ENCODE data around the gene LYRM2.

DNA sequence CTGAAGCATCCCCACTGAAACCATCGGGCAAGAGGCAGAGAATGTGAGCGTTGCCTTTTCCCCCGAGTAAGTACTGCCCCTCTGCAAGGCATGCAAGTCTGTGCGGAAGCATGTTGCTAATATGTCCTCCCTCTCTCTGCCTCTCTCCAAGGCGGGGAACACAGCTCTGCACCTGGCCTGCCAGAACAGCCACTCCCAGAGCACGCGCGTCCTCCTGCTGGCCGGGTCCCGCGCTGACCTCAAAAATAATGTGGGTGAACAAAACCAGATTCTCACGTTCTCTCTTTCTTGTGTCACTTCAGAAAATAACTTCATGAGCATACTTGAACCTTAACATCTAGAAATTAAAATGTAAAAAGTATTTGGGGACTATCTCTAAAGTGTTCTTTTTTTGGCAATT, 26.4 kb downstream of the LYRM2 start:
- TF ChIP-seq, protein P1, sequence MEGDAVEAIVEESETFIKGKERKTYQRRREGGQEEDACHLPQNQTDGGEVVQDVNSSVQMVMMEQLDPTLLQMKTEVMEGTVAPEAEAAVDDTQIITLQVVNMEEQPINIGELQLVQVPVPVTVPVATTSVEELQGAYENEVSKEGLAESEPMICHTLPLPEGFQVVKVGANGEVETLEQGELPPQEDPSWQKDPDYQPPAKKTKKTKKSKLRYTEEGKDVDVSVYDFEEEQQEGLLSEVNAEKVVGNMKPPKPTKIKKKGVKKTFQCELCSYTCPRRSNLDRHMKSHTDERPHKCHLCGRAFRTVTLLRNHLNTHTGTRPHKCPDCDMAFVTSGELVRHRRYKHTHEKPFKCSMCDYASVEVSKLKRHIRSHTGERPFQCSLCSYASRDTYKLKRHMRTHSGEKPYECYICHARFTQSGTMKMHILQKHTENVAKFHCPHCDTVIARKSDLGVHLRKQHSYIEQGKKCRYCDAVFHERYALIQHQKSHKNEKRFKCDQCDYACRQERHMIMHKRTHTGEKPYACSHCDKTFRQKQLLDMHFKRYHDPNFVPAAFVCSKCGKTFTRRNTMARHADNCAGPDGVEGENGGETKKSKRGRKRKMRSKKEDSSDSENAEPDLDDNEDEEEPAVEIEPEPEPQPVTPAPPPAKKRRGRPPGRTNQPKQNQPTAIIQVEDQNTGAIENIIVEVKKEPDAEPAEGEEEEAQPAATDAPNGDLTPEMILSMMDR (IDR thresholded peaks at IDR 0.05): no peak
- TF ChIP-seq POLR2AphosphoS5 (IDR thresholded peaks at IDR 0.05; ENCODE audit: low read depth, low read length) (no peak), TCF7L2 (IDR thresholded peaks at IDR 0.05; ENCODE audit: low read depth, low read length) (no peak)
- TF ChIP-seq, protein P2, sequence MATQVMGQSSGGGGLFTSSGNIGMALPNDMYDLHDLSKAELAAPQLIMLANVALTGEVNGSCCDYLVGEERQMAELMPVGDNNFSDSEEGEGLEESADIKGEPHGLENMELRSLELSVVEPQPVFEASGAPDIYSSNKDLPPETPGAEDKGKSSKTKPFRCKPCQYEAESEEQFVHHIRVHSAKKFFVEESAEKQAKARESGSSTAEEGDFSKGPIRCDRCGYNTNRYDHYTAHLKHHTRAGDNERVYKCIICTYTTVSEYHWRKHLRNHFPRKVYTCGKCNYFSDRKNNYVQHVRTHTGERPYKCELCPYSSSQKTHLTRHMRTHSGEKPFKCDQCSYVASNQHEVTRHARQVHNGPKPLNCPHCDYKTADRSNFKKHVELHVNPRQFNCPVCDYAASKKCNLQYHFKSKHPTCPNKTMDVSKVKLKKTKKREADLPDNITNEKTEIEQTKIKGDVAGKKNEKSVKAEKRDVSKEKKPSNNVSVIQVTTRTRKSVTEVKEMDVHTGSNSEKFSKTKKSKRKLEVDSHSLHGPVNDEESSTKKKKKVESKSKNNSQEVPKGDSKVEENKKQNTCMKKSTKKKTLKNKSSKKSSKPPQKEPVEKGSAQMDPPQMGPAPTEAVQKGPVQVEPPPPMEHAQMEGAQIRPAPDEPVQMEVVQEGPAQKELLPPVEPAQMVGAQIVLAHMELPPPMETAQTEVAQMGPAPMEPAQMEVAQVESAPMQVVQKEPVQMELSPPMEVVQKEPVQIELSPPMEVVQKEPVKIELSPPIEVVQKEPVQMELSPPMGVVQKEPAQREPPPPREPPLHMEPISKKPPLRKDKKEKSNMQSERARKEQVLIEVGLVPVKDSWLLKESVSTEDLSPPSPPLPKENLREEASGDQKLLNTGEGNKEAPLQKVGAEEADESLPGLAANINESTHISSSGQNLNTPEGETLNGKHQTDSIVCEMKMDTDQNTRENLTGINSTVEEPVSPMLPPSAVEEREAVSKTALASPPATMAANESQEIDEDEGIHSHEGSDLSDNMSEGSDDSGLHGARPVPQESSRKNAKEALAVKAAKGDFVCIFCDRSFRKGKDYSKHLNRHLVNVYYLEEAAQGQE (IDR thresholded peaks at IDR 0.05; ENCODE audit: insufficient read depth in 1 of 2, low read depth in 2 of 2, low read length in 1 of 2): no peak

All from Panc1 (cell line).